GM21528 (cell line): ENCODE results near the gene IGFLR1.

ENCODE experiments used
- ATAC-seq: cut with Tn5 transposase; IDR thresholded peaks from one replicate; pipeline ENCODE4 v1.9.1; 2021; ENCODE audit warnings: mild to moderate bottlenecking, moderate library complexity; ENCODE audit not compliant: unreplicated experiment, low FRiP score

IGFLR1 gene

GRCh38 chr19:35740423-35741202 lies 1.6 kb downstream of the IGFLR1 start:
- peak; percentile 47 for ATAC-seq

- peak; percentile 6 for ATAC-seq
Observed at GRCh38 chr19:35740108-35740422, 2.2 kb downstream of the IGFLR1 start.

GRCh38 chr19:35739275-35740107 lies 2.8 kb downstream of the IGFLR1 start:
- ATAC-seq: no peak

- no peak for ATAC-seq
Observed at GRCh38 chr19:35738887-35739229, 3.4 kb downstream of the IGFLR1 start.

GRCh38 chr19:35738021-35738886 lies 4.0 kb downstream of the IGFLR1 start:
- ATAC-seq: no peak

- no peak for ATAC-seq
Observed at GRCh38 chr19:35736913-35737886, 5.1 kb downstream of the IGFLR1 start.

- ATAC-seq: no peak
Observed at GRCh38 chr19:35734889-35735288, 7.4 kb downstream of the IGFLR1 start.

- ATAC-seq: no peak
Observed at GRCh38 chr19:35734273-35734672, 8.0 kb downstream of the IGFLR1 start.

GRCh38 chr19:35733180-35734125 lies 8.8 kb downstream of the IGFLR1 start:
- no peak for ATAC-seq

GRCh38 chr19:35732540-35733179 lies 9.6 kb downstream of the IGFLR1 start:
- no peak for ATAC-seq

GRCh38 chr19:35731779-35732405 lies 10.4 kb downstream of the IGFLR1 start:
- no peak for ATAC-seq

GRCh38 chr19:35731353-35731752 lies 10.9 kb downstream of the IGFLR1 start:
- ATAC-seq: no peak

- no peak for ATAC-seq
Observed at GRCh38 chr19:35730326-35730725, 11.9 kb downstream of the IGFLR1 start.

- ATAC-seq: no peak
Observed at GRCh38 chr19:35729763-35730162, 12.5 kb downstream of the IGFLR1 start.

GRCh38 chr19:35729021-35729420 lies 13.2 kb downstream of the IGFLR1 start:
- ATAC-seq: no peak

- ATAC-seq: no peak
Observed at GRCh38 chr19:35727956-35728706, 14.1 kb downstream of the IGFLR1 start.
